ENCODE data around the gene DBN1. TPM values are rescaled to one million over a fixed set of nuclear protein-coding genes. Genes with fewer than 3 reads are reported as not detected.

The DBN1 gene
- total RNA-seq, 1 experiment from 2014 or later = 210 TPM

GRCh38 chr5:177410575-177410974 lies 62.9 kb downstream of the DBN1 start:
- no peak for DNase-seq (ENCODE audit: low read depth)

DNA sequence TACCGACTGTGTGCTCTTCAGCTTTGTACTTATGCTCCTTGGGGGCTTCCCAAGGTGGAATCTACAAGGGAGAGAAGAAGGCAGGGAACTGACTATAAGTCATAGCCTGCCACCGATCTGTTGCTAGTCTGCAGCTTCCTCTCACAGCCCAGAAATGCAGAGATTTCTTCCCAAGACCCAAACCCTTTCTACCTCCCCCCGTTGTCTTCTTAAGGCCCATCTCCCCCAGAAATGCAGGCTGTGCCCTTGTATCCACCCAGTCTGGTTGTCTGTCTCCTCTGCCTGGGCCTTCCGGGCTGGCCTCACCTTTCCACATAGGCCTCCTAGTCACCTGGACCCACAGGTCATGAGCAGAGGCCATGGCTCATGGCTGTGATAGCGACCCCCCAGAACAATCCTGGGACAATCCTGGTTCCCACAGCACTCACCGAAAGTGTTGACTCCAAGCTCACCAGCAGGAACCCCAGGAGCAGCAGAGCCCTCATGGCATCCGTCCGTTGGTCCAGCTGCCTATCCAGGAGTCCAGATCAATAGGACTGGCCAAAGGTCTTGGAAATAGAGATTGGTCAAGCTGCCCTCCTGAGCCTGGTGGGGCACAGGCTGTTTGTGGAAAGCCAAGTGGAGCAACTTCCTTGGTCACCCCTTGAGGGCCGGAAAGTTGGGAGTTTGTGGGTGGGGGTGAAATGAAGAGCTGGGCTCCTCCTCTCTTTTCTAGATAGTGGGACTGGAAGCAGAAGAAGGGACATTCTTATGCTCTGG lies 64.2 kb downstream of the DBN1 start, which contains the start of gene F12:
Gene F12, minus strand, starts transcription at position 522 of the 759 bp plus-strand sequence. Its CDS starts 37 bp downstream, at position 485.
- DNase-seq (ENCODE audit: low read depth) = no peak

Other genes with a start within 250 kb of the DBN1 start
- 25.3 and 32.4 TPM in 2 replicates for gene RAB24, start 169.9 kb downstream of the DBN1 start, total RNA-seq (2014; rRNA removed)
- gene PRELID1, start 169.8 kb downstream of the DBN1 start, total RNA-seq (2014; rRNA removed) = 245 and 247 TPM in 2 replicates
- 43.1 and 87.9 TPM in 2 replicates for gene MXD3, start 161.7 kb downstream of the DBN1 start, total RNA-seq (2014; rRNA removed)
- 258 and 369 TPM in 2 replicates for gene LMAN2, start 122.0 kb downstream of the DBN1 start, total RNA-seq (2014; rRNA removed)
- gene RGS14, start 115.7 kb downstream of the DBN1 start, total RNA-seq (2014; rRNA removed) = 0.23 and 0.51 TPM in 2 replicates
- gene SLC34A1, start 89.2 kb downstream of the DBN1 start, total RNA-seq (2014; rRNA removed) = not detected in 2 replicates
- not detected in 2 replicates for gene PFN3, start 73.0 kb downstream of the DBN1 start, total RNA-seq (2014; rRNA removed)
- gene F12, start 64.1 kb downstream of the DBN1 start, total RNA-seq (2014; rRNA removed) = 3.1 and 3.6 TPM in 2 replicates
- 23.8 TPM in 2 replicates for gene GRK6, start 47.0 kb downstream of the DBN1 start, total RNA-seq (2014; rRNA removed)
- gene PRR7, start 26.8 kb downstream of the DBN1 start, total RNA-seq (2014; rRNA removed) = 48.0 and 55.4 TPM in 2 replicates
- gene PDLIM7, start 24.0 kb upstream of the DBN1 start, total RNA-seq (2014; rRNA removed) = 252 and 281 TPM in 2 replicates
- gene DOK3, start 36.2 kb upstream of the DBN1 start, total RNA-seq (2014; rRNA removed) = 7.0 and 14.8 TPM in 2 replicates
- gene DDX41, start 43.3 kb upstream of the DBN1 start, total RNA-seq (2014; rRNA removed) = 153 and 185 TPM in 2 replicates
- 19.8 and 24.5 TPM in 2 replicates for gene FAM193B, start 80.9 kb upstream of the DBN1 start, total RNA-seq (2014; rRNA removed)
- gene TMED9, start 118.6 kb upstream of the DBN1 start, total RNA-seq (2014; rRNA removed) = 119 and 136 TPM in 2 replicates
- gene B4GALT7, start 126.5 kb upstream of the DBN1 start, total RNA-seq (2014; rRNA removed) = 28.8 and 36.2 TPM in 2 replicates

Data from LHCN-M2 (cell line).